ENCODE measurements around the gene AASS. TPM values are rescaled to one million over a fixed set of nuclear protein-coding genes. Genes with fewer than 3 reads are reported as not detected.

Gene AASS
- total RNA-seq, 2 donors from 2014 or later, result 4.3 to 4.6 TPM

DNA sequence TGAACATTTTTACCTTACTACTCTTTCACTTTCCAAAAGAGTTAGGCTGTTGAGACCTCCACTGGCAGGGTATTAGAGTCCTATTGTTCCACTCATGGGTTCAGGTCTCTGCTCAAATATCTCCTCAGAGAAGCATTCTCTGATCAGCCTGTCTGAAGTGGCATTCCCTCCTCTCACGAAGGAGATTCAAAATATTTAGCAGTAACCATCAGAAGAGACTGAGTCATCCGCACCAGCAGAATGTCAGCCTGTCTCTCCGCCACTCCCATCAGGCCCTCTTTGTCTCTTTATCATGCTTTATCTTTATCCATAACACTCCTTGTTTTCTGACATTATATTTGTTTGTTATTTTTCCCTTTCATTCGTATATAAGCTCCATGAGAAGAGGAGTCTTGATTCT is 79.1 kb downstream of the AASS start:
- intact Hi-C loops (cut with DNase I), result no loop called here
- no peak for DNase-seq
- TF ChIP-seq, protein P1, sequence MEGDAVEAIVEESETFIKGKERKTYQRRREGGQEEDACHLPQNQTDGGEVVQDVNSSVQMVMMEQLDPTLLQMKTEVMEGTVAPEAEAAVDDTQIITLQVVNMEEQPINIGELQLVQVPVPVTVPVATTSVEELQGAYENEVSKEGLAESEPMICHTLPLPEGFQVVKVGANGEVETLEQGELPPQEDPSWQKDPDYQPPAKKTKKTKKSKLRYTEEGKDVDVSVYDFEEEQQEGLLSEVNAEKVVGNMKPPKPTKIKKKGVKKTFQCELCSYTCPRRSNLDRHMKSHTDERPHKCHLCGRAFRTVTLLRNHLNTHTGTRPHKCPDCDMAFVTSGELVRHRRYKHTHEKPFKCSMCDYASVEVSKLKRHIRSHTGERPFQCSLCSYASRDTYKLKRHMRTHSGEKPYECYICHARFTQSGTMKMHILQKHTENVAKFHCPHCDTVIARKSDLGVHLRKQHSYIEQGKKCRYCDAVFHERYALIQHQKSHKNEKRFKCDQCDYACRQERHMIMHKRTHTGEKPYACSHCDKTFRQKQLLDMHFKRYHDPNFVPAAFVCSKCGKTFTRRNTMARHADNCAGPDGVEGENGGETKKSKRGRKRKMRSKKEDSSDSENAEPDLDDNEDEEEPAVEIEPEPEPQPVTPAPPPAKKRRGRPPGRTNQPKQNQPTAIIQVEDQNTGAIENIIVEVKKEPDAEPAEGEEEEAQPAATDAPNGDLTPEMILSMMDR (IDR thresholded peaks at IDR 0.05), result no peak

DNA sequence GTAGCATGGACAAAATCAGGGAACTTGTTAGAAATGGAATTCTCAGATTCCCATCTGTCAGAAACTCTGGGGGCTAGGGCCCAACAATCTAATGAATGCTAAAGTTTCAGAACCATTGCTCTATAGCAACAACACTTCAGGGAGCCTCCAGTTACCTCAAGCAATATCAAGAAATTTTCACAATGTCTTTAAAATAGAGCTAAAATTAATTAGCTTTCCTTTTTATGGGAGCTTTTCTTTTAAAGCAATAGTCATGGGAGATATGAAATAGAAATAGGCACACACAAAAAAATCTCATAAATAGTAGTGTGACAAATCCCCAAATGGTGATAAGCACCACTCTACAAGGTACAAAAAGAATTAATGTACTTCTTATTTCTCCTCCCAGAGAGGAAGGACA is 80.9 kb downstream of the AASS start:
- TF ChIP-seq, protein P1 (IDR thresholded peaks at IDR 0.05), result no peak
- Histone ChIP-seq H3K4me1 (no peaks in the 10 kb centered on the region), H3K27me3 (no peaks in the 10 kb centered on the region), H3K4me3 (no peak overlapping the region), H3K36me3 (no peaks in the 10 kb centered on the region), H3K9ac (ENCODE audit: low read depth in 2 of 2, low read length in 2 of 2) (no peak overlapping the region), H3K9me3 (no peaks in the 10 kb centered on the region), H3K27ac (no peak overlapping the region)
- no peak for DNase-seq
- intact Hi-C loops (cut with DNase I), result no loop called here

More for the DNA sequence above, 79.1 kb downstream of the AASS start:
- Histone ChIP-seq H3K27ac (no peak overlapping the region), H3K27me3 (no peaks in the 10 kb centered on the region), H3K4me3 (no peak overlapping the region), H3K4me1 (no peaks in the 10 kb centered on the region), H3K9ac (ENCODE audit: low read depth in 2 of 2, low read length in 2 of 2) (no peak overlapping the region), H3K9me3 (no peaks in the 10 kb centered on the region), H3K36me3 (no peaks in the 10 kb centered on the region)

DNA sequence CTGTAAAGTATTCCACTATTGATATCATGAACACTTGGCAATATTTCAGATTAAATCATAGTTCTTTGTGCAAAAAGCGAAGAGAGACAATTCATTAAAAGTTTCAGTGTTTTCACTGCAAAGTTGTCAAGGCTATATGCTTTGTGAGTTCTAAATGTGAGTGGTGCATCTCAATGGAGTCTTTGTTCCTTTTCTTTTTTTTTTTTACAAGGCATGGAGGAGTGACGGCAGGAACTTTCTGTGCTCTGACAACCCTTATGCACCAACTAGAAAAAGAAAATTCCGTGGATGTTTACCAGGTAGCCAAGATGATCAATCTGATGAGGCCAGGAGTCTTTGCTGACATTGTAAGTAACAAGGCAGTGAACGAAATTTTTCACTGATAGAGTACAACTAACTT is 84.5 kb downstream of the AASS start:
- Histone ChIP-seq H3K9me3 (no peaks in the 10 kb centered on the region), H3K27me3 (no peaks in the 10 kb centered on the region), H3K36me3 (no peaks in the 10 kb centered on the region), H3K27ac (no peak overlapping the region), H3K4me3 (no peak overlapping the region), H3K4me1 (no peaks in the 10 kb centered on the region), H3K9ac (ENCODE audit: low read depth in 2 of 2, low read length in 2 of 2) (no peak overlapping the region)
- TF ChIP-seq, protein P1 (IDR thresholded peaks at IDR 0.05), result no peak
- intact Hi-C loops (cut with DNase I), result no loop called here
- DNase-seq, result no peak

DNA sequence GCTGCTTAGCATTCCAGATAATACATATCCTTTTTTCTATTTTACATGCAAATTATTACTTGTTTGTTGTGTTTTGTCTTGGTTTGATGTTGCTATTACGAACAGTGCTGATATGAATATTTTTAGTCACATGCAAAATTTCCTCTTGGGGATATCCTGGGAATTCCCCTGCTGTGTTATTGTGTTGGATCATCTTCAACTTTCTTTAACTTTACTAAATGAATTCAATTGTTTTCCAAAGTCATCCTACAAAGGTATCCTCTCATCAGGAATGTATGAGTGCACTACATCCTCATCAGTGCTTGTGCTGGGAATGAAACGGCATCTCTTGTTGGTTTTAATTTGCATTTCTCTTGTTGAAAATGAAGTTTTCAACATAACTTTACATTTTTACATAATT is 87.1 kb downstream of the AASS start:
- TF ChIP-seq, protein P1 (IDR thresholded peaks at IDR 0.05), result no peak
- Histone ChIP-seq H3K4me3 (no peak overlapping the region), H3K9ac (ENCODE audit: low read depth in 2 of 2, low read length in 2 of 2) (no peak overlapping the region), H3K36me3 (no peaks in the 10 kb centered on the region), H3K4me1 (no peaks in the 10 kb centered on the region), H3K9me3 (no peaks in the 10 kb centered on the region), H3K27me3 (no peaks in the 10 kb centered on the region), H3K27ac (no peak overlapping the region)
- intact Hi-C loops (cut with DNase I), result no loop called here
- no peak for DNase-seq

DNA sequence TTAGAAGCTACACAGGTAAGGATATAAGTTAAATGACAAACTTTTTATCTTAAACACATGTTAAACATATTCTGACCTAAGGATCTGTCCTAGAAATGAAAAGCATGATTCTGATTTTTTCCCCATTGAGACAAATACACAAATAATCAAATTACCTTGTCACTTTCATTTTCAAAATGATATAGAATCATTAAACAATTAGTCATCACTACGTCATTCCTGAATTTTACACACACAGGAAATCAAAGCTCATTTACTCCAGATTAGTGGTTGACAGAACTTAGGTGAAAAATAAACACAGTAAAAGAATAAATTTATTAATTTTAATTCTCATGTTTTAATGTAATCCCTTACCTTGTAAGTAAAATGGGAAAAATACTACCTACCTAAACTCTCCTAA is 89.0 kb downstream of the AASS start:
- intact Hi-C loops (cut with DNase I), result no loop called here
- no peaks in the 10 kb centered on the region for H3K27me3 ChIP-seq
- no peaks in the 10 kb centered on the region for H3K36me3 ChIP-seq
- no peak for DNase-seq
- no peaks in the 10 kb centered on the region for H3K4me1 ChIP-seq
- no peaks in the 10 kb centered on the region for H3K9me3 ChIP-seq
- H3K27ac ChIP-seq, result no peak overlapping the region
- TF ChIP-seq, protein P1 (IDR thresholded peaks at IDR 0.05), result no peak
- H3K9ac ChIP-seq (ENCODE audit: low read depth in 2 of 2, low read length in 2 of 2), result no peak overlapping the region
- H3K4me3 ChIP-seq, result no peak overlapping the region

DNA sequence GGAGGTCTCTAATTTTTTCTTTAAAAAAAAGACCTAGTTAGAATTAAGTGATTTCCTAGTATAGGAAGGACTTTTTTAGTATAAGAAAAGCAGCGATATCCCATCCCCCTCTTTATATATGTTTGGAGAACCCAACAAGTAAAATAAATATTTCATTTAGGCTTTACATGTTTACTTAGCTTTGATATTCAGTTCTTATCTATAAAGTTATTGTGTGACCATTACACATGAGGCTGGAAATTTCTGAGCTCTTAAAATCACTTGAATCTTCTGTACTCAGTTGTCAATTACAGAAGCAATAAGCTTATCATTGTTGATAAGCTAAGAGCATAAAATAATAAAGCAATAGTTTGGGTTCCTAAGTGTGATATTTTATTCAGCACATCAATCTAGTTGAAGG is 89.7 kb downstream of the AASS start:
- Histone ChIP-seq H3K4me1 (no peaks in the 10 kb centered on the region), H3K9ac (ENCODE audit: low read depth in 2 of 2, low read length in 2 of 2) (no peak overlapping the region), H3K27me3 (no peaks in the 10 kb centered on the region), H3K4me3 (no peak overlapping the region), H3K9me3 (no peaks in the 10 kb centered on the region), H3K36me3 (no peaks in the 10 kb centered on the region), H3K27ac (no peak overlapping the region)
- intact Hi-C loops (cut with DNase I), result no loop called here
- DNase-seq, result no peak
- TF ChIP-seq, protein P1 (IDR thresholded peaks at IDR 0.05), result no peak

Data from colonic mucosa (tissue), 4 donors.